Right atrium auricular region (tissue), 2 donors: ENCODE results near the gene NEDD4L. TPM values are rescaled to one million over a fixed set of nuclear protein-coding genes. Genes with fewer than 3 reads are reported as not detected.

Experiments
- DNase-seq: peaks from one replicate; pipeline ENCODE4 v3.0.0-alpha.2; 2019; ENCODE audit warnings: low spot score
- H3K27ac ChIP-seq, 2 donors: fragments of 200-600 bp; sonication (generic); 1 replicate in 1 of 2; 2 replicates in 1 of 2; pipeline ENCODE4 v1.5.1; 2016 to 2019
- H3K27me3 ChIP-seq, 2 donors: fragments of 200-600 bp; sonication (generic); one replicate each; pipeline versions ENCODE4 v1.5.1 to v1.6.0; 2017 to 2019
- H3K36me3 ChIP-seq: fragments of 200-600 bp; sonication (generic); one replicate; pipeline ENCODE4 v1.5.1; 2016
- H3K4me1 ChIP-seq, 2 donors: fragments of 200-600 bp; sonication (generic); one replicate each; pipeline versions ENCODE4 v1.5.1 to v1.6.0; 2017 to 2019
- H3K4me3 ChIP-seq, 2 donors: fragments of 200-600 bp; sonication (generic); 1 replicate in 1 of 2; 2 replicates in 1 of 2; pipeline ENCODE4 v1.5.1; 2017 to 2019; ENCODE audit warnings: mild to moderate bottlenecking in 1 of 2, moderate library complexity in 1 of 2
- H3K9me3 ChIP-seq, 2 donors: fragments of 200-600 bp; sonication (generic); one replicate each; pipeline ENCODE4 v1.5.1; 2019
- CTCF ChIP-seq, 2 donors: fragments of 200-600 bp; sonication (generic); IDR thresholded peaks; one replicate each; pipeline ENCODE4 v1.5.1; 2019; ENCODE audit warnings: antibody characterized with exemption in 2 of 2
- total RNA-seq, 2 donors: library from RNA; depleted of rRNA; stranded (reverse); fragments of >200 nt; gene quantifications; one replicate each; pipeline ENCODE4 v1.1.0, GENCODE V29; 2016

NEDD4L gene
- total RNA-seq, 2 donors from 2014 or later = 45.0 to 68.0 TPM

GRCh38 chr18:58201268-58201667, 157.2 kb downstream of the NEDD4L start:
- Histone ChIP-seq H3K4me1 (peaks cover 0 to 23% of the 10 kb centered on the region in 2 donors), H3K36me3 (no peaks in the 10 kb centered on the region), H3K4me3 (no peak overlapping the region), H3K9me3 (no peaks in the 10 kb centered on the region), H3K27ac (peak overlapping the region; percentile 37 to 44), H3K27me3 (no peaks in the 10 kb centered on the region)
- DNase-seq = no peak
- TF ChIP-seq CTCF (IDR thresholded peaks at IDR 0.05) = no peak

GRCh38 chr18:58201733-58202730, 158.0 kb downstream of the NEDD4L start:
- DNase-seq = no peak
- no peak for TF ChIP-seq CTCF (IDR thresholded peaks at IDR 0.05)
- peaks cover 0 to 23% of the 10 kb centered on the region in 2 donors for H3K4me1 ChIP-seq
- H3K36me3 ChIP-seq = no peaks in the 10 kb centered on the region
- H3K27me3 ChIP-seq = no peaks in the 10 kb centered on the region
- no peak overlapping the region for H3K4me3 ChIP-seq
- no peaks in the 10 kb centered on the region for H3K9me3 ChIP-seq
- peak overlapping the region; percentile 37 to 44 for H3K27ac ChIP-seq

DNA sequence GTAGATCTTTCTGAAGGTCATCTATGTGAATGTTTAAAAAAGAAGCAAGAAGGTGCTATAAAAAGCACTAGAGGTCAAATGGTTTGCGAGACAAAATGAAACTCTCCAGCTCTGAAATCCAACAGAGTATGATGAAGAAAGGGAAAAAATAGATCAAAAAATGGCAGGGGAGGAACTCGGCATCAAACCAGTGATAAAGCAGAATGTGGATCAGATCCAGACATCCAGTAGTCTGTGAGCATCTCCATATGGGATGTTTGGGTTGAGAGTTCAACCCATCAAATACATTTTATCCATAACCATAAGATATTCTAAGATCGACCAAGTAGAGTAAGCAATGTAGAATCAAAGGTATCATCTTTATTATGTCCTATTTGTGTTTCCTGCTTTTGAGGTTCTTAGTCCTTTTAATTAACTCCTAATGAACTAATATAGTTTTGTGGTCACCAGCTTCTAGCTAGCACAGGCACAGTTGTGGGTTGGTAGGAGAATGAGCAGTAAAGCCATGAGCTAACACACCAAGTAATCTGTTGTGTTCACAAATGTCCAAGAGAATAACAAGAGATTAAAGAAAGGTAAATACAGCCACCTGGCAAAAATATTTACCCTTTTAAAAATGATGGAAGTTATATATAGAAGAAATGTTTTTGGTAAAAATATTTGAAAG, 160.9 kb downstream of the NEDD4L start:
- H3K36me3 ChIP-seq = no peaks in the 10 kb centered on the region
- no peaks in the 10 kb centered on the region for H3K27me3 ChIP-seq
- no peak for DNase-seq
- TF ChIP-seq CTCF (IDR thresholded peaks at IDR 0.05) = no peak
- H3K4me1 ChIP-seq = peaks cover 0 to 35% of the 10 kb centered on the region in 2 donors
- peak overlapping the region in 1 of 2 donors; percentile 37 for H3K27ac ChIP-seq
- no peak overlapping the region for H3K4me3 ChIP-seq
- H3K9me3 ChIP-seq = no peaks in the 10 kb centered on the region

DNA sequence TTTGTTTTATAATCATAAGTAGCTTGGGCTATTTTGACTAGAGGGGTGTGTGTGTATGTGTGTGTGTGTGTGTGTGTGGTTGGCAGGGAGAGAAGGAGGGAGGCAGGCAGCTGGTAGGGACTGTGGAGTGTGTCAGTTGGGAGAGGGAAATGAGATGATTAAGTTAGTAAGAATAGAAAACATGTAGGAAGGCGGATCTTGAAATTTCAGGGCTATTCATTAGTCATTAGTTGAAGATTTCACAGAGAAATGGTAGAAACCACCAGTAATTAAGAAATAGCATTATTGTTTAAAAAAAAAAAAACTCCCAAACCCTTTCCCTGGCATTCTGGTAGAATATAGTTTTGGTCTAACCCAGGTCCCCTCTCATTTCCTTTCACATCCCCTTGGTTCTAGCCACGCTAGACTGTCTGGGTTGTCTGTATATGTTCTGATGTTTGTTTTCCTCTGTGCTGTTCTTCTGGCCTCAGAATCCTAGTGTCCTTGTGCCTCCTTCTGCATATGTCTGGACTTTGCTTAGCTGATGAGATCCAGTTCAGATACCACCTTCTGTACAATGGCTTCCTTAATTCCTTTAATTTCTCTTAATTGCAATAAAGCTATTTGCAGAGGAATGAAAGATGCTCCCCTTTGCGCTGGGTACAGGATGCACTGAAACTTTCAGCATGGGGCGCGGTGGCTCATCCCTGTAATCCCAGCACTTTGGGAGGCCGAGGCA, 161.6 kb downstream of the NEDD4L start:
- H3K27me3 ChIP-seq = no peaks in the 10 kb centered on the region
- H3K4me1 ChIP-seq = peaks cover 0 to 35% of the 10 kb centered on the region in 2 donors
- DNase-seq = no peak
- H3K9me3 ChIP-seq = no peaks in the 10 kb centered on the region
- peak overlapping the region in 1 of 2 donors; percentile 37 for H3K27ac ChIP-seq
- TF ChIP-seq CTCF (IDR thresholded peaks at IDR 0.05) = no peak
- H3K4me3 ChIP-seq = no peak overlapping the region
- H3K36me3 ChIP-seq = no peaks in the 10 kb centered on the region

GRCh38 chr18:58207520-58208152, 163.6 kb downstream of the NEDD4L start:
- DNase-seq = no peak
- no peak for TF ChIP-seq CTCF (IDR thresholded peaks at IDR 0.05)
- peaks cover 0 to 18% of the 10 kb centered on the region in 2 donors for H3K4me1 ChIP-seq
- H3K36me3 ChIP-seq = no peaks in the 10 kb centered on the region
- H3K27me3 ChIP-seq = no peaks in the 10 kb centered on the region
- no peaks in the 10 kb centered on the region for H3K9me3 ChIP-seq
- H3K4me3 ChIP-seq = no peak overlapping the region
- H3K27ac ChIP-seq = peak overlapping the region in 1 of 2 donors; percentile 61
